CD4-positive, alpha-beta T cell treated with Interleukin-12 subunit alpha and Interleukin-12 subunit beta, for 1 hour (primary cell): ENCODE results near the gene GEN1.

Experiments
- DNase-seq: peaks from one replicate; pipeline ENCODE4 v3.0.0-alpha.2; 2020

GEN1 gene, protein sequence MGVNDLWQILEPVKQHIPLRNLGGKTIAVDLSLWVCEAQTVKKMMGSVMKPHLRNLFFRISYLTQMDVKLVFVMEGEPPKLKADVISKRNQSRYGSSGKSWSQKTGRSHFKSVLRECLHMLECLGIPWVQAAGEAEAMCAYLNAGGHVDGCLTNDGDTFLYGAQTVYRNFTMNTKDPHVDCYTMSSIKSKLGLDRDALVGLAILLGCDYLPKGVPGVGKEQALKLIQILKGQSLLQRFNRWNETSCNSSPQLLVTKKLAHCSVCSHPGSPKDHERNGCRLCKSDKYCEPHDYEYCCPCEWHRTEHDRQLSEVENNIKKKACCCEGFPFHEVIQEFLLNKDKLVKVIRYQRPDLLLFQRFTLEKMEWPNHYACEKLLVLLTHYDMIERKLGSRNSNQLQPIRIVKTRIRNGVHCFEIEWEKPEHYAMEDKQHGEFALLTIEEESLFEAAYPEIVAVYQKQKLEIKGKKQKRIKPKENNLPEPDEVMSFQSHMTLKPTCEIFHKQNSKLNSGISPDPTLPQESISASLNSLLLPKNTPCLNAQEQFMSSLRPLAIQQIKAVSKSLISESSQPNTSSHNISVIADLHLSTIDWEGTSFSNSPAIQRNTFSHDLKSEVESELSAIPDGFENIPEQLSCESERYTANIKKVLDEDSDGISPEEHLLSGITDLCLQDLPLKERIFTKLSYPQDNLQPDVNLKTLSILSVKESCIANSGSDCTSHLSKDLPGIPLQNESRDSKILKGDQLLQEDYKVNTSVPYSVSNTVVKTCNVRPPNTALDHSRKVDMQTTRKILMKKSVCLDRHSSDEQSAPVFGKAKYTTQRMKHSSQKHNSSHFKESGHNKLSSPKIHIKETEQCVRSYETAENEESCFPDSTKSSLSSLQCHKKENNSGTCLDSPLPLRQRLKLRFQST

DNA sequence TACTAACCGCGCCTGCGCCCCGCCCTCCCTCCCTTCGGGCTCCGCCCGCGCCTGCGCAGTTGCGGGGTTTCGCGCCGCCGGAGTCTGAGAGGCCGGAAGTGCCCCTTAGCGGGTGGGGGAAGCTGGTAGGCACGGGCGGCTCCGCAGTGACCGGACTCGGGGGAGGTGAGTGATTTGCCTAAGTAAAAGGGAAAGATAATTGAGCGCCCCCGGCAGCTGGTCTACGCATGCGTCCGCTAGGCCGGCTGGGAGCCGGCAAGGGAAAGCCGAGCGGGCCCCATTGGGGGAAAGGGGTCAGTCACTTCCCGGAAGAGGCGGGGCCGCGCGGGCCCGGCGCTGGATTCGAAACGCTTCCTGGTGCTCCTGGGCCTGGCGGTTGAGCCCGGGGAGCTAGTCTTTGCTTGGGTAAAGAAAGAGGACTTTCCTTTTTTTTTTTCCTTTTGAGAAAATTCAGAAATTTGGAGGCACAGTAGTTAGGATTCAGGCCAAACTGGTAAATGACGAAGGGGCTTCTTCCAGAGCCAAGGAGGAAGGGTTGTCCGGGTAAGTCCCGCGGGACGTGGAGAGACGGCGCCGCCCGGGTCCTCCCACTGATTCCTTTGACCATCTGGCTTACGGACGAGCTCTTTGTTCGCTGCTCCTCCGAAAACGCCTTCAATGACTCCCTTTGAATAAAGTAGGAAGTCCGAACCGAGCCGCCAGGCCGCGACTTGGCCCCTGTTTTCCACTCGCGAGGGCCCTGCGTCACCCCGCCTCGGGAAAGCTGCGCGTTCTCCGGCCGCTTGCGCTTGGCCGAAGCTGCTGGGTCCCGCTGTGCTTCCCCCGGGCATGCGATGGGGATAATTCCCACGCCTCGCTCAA is at the start of gene GEN1, which contains the start of gene SMC6:
Gene GEN1, plus strand, starts transcription at position 336 of the 861 bp plus-strand sequence. CDS start 5,806 bp downstream, outside the sequence.
Gene SMC6, minus strand, starts transcription at position 8 of the 861 bp plus-strand sequence. CDS start 7,864 bp downstream, outside the sequence.
- DNase-seq, result peak; percentile 90

DNA sequence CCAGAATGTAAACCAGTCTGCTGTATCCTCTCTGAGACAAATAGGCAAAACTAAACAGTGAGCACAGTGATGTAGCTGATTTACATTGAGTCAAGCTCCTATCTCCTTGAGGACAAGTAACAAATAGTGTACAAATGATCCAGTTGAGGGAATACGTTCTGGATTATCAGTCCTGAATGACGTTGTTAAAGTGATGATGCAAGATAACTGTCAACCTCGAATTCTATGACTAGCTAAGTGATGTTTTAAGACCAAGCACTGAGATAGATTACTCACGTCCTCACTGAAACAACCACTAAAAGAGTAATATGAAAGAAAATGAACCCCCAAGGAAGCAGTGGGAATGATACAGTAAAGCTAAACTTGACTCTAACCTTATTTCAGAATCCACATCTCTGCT is 47.1 kb upstream of the GEN1 start:
- DNase-seq, result no peak

DNA sequence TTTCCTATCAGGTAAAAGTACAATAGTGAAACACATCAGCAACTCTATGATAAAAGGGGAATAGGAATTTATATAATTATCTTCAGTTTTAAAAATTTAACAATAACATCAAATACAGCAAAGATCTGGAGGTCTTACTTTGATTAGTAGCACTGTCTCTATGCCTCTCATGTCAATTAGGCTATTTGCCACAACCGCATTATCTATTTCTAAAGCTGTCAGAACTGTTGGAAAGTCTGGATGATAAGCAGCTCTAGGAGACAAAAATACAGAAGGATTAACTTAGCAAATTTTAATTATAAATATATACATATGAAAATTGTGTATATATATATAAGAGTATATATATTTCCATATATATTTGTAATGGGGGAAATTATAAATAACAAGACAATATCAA is 45.4 kb upstream of the GEN1 start:
- DNase-seq, result no peak

DNA sequence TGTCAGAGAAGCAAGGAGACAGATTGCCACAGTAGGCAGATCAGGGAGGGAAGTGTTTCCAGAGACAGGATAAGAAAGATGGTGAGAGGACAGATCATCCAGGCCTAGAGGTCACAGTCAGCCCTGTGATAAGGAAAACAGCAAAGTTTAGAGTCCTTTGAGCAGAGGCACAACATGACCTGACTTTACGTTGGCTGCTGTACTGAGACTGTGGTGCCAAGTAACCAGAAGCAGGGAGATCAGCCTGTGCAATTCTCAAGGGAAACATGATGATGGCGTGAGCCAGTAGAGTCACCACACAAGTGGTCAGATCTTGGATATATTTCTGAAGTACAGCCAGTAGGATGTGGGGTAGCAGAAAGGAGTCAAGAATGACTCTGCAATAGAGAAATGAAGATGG is 44.0 kb upstream of the GEN1 start:
- no peak for DNase-seq

DNA sequence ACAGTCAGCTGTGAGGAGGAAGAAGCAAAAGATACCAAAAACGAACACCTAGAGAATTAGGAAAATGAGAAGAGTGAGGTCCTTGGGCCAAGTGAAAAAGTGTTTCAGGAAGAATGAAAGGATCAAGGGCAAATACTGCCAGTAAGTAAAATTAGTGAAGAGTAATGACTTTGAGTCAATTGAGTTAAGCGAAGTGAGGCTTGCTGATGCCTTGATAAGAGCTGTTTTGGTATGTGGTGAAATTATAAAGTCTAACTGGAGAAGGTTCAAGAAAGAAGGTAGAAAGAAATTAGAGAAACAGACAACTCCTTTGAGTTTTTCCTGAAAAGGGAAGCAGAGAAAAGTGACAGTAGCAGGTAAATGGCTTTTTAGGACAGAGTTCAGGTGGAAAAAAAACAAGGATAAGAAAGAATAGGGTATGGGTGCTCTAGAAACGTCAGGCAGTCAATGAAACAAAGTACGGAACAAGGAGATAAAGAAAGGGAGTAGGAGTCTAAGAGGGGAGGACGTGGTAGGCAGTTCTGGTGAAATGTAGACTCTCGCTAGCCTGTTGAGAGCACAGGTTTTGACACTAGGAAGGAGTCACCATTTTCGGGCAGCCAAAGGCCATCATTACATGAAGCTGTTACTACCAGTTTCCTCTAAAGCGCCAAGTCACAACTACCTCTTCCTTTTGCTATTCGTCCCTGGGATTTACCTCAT is 43.2 kb upstream of the GEN1 start:
- DNase-seq, result no peak

DNA sequence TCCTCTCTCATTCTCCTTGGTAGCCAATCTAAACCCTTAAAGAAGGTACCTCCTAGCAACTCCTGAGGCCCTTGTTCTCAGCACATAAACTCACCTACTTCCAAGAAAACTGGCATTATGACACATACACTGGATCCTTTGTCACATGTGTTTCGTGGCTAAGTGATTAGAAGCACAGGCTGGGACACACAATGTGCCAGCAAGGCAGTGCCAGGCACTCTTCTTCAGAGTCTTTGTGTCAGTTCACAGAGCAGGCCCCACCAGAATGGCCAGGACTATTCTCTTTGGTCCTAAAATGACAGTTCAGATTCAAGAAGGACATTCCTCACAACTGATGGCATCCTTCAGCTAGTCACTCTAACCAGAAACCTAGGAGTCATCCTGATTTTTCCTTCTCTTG is 40.6 kb upstream of the GEN1 start:
- no peak for DNase-seq

DNA sequence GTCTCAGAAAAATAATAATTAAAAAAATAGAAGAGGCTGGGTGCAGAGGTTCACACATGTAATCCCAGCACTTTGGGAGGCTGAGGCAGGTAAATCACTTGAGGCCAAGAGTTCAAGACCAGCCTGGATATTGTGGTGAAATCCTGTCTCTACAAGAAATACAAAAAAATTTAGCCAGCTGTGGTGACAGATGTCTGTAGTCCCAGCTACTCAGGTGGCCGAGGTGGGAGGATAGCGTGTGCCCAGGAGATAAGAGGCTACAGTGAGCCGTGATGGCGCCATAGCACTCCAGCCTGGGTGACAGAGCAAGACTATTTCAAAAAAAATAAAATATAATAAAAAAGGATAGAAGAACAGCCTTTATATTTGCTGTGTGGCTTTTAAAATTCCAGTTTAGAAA is 36.3 kb upstream of the GEN1 start:
- DNase-seq, result no peak

DNA sequence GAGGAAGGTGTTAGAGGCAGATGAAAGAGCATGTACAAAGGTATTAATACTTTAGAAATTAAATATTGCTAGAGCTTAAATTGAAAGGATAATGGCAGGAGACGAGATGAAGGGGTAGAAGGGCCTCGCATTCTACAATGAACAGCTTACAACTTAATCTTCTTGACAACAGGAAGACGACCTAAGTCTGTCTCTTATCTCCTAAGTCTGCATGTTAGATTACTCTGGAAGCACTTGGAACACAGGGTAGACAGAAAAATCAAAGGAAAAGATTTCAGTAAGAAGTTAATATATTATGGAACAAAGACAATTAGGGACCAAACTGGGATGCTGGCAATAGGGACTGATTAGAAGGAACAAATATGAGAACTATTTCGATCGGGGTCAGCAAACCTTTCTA is 35.2 kb upstream of the GEN1 start:
- DNase-seq, result no peak

DNA sequence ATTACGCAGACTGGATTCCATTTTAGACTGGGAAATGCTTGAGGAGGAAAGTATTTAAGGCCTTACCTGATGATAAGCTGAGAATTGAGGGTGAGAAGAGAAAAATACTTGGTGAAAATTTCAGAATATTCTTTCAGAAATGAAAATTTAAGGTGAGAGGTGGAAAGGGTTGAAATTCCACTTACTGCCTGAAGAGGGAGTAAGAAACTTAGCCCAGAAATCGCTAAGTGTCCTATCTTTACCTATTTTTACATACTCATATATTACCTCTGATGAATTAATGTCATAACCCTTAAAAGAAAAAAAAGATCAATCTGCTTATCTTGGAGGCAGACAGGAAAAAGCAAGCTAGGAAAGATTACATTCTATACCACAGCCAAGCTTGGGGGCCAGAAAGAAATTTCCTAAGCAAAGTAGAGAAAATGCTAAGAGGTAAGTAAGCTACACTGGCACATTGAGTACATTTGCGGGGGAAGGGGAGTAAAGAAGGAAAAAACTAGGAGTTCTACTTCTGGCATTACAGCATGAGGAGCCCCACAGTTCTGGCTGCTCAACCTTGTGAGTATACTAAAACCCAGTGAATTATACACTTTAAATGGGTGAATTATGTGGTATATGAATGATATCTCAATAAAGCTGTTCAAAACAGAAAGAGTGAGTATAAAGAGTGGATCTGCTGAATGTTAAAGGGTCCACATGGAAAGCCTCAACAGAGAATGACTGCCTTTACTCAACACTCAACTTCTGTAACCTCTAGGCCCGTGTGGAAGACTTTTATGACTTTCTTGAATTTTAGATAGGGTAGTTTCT is 34.2 kb upstream of the GEN1 start:
- peak; percentile 24 for DNase-seq

DNA sequence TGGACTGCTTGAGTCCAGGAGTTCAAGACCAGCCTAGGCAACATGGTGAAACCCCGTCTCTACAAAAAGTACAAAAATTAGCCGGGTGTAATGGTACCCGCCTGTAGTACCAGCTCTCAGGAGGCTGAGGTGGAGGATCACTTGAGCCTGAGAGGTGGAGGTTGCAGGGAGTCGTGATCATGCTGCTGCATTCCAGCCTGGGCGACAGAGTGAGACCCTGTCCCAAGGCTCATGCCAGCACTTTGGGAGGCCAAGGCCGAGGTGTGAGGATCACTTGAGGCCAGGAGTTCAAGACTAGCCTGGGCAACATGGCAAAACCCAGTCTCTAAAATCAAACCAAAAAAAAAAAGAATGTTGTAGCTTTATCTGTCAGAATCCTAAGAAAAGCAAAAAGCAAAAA is 25.7 kb upstream of the GEN1 start:
- no peak for DNase-seq

DNA sequence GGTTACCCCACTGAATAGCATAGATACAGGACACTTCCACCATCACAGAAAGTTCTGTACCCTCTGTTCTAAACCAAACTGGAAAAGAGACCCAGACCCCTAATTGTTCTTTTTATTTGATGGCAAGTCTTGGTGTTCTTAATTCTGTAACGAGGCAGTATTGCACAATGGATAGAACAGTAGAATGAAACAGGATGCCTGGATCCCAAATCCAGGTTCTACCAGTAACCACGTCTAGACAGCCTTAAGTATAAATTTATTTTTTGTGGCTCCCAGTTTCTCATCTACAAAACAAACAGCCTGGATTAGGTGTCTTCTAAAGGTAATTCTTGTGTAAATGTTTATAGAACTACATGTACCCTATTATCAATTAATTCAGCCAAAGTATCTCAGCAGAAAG is 24.1 kb upstream of the GEN1 start:
- no peak for DNase-seq

DNA sequence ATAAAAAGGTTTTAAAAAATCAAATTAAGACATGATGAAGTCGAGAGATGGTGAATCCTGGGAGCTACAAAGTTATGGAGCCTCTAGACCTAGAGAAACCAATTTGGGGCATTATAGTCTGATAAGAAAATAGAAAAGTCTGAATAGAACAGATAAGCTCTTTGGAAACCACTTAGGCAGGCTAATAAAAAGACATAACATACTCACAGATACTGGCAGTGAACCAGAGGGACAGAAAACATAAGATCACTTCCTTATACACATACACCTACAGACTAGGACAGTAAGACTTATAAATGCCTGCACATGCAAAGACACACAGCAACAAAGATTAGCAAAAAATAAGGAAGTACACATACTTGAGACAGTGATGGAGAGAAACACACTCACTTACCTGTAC is 20.3 kb upstream of the GEN1 start:
- DNase-seq, result no peak

DNA sequence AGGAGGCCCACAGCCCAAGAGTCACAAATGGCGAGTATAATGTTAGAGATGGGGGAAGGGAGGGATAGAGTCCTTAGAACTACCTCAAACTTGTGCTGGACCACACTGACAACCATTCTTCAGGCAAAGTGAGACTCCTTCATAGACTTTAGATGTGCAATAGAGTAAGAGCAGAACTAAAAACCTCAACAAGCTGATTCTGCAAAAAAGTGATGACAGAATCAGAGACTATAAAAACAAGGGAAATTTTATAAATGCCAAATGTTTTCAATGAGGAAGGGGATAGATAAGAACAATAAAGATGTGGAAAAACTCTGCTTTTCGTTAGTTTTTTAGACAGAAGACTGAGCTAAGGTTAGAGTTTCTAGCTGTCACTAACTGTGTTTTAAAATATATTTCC is 18.1 kb upstream of the GEN1 start:
- DNase-seq, result no peak

DNA sequence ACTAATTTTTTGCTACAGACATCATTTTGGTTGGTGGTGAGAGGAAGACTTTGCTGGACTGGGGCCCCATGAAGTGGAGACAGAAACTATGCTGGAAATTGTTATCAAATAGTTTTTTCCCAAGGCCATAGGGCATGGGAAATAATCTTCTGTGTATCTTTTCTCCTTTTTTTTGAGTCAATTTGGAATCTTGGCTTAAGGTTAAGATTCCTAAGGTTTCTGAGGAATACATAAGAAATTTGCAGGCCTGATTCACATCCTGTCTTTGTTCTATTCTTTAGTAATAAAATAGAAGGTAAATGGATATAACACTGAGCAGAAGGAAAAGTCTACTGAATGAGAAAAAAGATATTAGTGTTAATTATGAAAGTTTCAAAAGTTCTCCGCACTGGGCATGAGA is 16.9 kb upstream of the GEN1 start:
- DNase-seq, result no peak

DNA sequence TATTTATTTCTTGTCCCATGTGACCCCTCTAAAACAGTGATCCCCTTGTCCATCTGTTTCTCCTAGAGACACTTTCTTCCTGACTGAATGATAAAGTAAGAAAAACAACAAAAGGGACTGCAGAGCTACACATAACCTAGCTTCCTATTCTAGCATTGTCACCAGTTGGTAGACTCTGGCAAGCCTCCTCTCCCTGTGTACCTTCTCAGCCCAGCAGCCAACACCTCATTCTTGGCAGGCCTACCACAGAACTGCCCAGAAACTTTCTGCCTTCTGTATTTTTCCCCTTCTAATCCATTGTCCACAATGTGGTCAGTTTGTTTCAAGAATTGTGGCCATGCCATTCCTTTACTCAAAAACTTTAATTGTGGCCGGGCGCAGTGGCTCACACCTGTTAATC is 13.7 kb upstream of the GEN1 start:
- DNase-seq, result no peak

DNA sequence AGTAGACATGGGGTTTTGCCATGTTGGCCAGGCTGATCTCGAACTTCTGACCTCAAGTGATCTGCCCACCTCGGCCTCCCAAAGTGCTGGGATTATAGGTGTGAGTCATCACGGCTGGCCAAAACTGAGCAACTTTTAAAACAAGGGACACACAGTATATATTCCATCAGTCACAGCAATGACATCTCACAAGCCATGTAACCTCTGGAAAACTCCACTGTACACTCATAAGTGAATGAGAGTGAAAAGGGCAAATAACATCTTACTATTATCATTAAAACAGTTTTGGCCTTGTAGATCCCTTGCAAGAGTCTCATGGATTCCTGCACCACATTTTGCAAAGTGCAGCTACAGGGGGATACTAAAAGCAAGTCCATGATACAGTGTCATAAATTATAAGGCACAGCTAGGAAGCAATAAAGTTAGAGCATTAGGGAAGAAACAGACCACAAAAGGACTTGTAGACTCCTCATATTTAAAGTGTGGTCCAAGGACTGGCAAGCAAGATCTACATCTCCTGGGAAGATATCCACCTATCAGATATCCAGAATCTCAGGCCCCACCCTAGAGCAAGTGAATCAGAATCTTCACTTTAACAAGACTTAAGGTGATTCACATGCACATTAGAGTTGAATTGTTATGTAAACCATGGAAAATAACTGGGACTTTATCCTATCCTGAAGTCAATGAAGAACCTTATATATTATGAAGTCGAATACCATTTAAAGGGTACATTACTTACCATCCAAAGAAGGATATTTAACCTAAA is 6.1 kb upstream of the GEN1 start:
- DNase-seq, result no peak

DNA sequence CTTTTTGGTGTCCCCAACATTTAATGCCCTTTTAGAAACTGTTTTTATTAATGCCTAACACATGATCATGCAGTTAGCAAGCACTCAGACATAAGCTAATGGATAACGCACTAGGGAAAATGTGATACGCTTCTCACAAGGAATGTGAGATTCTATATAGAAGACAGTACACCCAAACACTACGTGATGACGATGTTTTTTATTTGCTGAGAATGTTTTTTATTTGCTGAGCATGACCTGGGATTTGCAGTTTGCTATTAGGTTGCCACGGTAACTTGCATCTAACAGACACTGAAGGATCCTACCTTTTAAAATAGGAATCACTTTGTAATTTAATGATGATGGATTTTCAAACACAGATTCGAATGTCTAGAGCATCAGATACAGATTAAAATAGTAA is 5.2 kb upstream of the GEN1 start:
- DNase-seq, result no peak

DNA sequence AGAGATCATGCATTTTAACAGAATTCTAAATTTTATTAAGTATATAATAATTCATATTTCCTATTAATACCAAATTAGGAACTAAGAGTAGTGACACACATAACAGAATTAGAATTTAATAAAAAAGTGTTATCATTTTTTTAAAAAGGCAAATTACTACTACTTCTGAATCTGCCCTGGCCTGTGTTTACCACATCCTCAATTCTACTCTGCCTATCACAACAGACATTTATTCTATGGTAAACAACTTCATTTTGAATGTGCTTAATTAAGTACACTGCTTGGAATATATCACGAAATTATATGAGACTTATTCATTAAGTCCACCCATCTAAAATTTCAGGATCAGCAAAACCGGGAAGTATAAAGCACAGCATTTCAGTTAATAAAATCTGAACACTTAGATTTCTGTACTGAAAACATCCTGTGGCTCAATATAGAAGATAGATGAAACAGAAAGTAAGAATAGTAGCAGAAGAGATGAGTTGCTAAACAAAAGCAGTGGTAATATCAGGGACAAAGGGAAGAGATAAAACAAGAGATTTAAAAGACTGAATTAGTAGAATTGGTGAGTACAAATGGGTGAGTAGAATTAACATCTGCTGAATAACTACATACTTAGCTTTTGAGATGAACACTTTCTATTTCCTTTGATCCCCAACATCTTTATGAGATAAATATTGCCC is 4.0 kb upstream of the GEN1 start:
- DNase-seq, result no peak

DNA sequence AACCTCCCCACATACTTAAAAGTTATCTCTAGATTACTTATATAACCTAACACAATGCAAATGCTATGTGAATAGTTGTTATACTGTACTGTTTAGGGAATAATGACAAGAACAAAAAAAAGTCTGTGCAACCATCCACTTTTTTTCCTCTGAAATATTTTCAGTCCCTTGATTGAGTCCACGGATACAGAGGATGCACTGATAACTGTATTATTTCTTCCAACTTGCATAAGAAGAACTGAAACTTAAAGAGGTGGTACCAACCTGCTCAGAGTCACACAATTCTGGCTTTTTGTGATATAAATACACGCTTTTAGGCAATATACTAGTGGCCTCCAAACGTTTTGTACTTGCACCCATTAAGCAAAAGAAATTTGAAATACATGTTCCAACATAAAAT is 1.7 kb upstream of the GEN1 start:
- DNase-seq, result no peak
